ENCODE data around the gene SYNE4.

The SYNE4 gene

DNA sequence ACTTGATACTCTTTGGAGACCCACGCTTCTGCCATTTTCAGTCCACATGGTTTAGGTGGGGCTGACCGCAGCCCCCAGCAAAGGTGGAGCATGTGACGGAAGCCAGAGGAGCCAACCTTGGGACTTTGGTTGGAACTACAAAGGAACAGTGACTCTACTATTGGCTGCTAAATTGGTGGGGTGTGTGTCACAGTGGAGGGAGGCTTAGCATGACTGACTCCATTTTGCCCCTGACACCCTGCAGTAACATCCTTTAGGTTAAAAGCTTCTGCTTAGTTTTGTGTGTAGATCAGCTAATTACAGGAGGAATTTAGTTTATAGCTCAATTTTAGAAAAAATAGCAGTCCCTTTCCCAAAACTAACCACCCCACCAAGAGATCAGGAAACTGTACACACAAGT is 7.0 kb downstream of the SYNE4 start:
- H3K36me3 ChIP-seq (ENCODE audit: control insufficient read depth in 1 of 2, insufficient read depth in 2 of 2, low read length in 2 of 2), result peaks cover 10 to 20% of the 10 kb centered on the region in 2 experiments
- H2BK120ac ChIP-seq (ENCODE audit: insufficient read depth, low read length, poor library complexity), result no peak overlapping the region
- H2AFZ ChIP-seq (ENCODE audit: insufficient read depth, low read length, poor library complexity), result no peak overlapping the region
- no peaks in the 10 kb centered on the region for H3K27me3 ChIP-seq (ENCODE audit: insufficient read depth, low read length)
- no peak overlapping the region for H4K91ac ChIP-seq (ENCODE audit: low read depth, low read length)
- H3K79me2 ChIP-seq (ENCODE audit: control insufficient read depth, insufficient read depth, low read length, poor library complexity), result no peaks in the 10 kb centered on the region
- no peaks in the 10 kb centered on the region for H3K79me1 ChIP-seq (ENCODE audit: low read length)
- no peak overlapping the region for H3K14ac ChIP-seq (ENCODE audit: low read length)
- no peak overlapping the region for H3K4ac ChIP-seq (ENCODE audit: low read depth, low read length)
- no peak overlapping the region for H2BK5ac ChIP-seq (ENCODE audit: low read depth, low read length, poor library complexity)
- H3K4me3 ChIP-seq (ENCODE audit: low read depth, low read length), result no peak overlapping the region
- WGBS (ENCODE audit: extremely low coverage, insufficient coverage, insufficient read length), result no CpG with 5 or more reads among the region's 3 CpGs
- no peak for DNase-seq
- no peak overlapping the region for H4K8ac ChIP-seq (ENCODE audit: low read depth, low read length)
- no peak overlapping the region for H4K12ac ChIP-seq (ENCODE audit: low read depth, low read length)
- H3K27ac ChIP-seq (ENCODE audit: low read depth, low read length), result no peak overlapping the region
- no peak overlapping the region for H3K18ac ChIP-seq (ENCODE audit: low read length)
- H3K9me3 ChIP-seq (ENCODE audit: insufficient read depth, low read depth, low read length), result no peaks in the 10 kb centered on the region
- H2BK12ac ChIP-seq (ENCODE audit: low read length), result no peak overlapping the region
- no peak overlapping the region for H3K4me2 ChIP-seq (ENCODE audit: low read length)
- H2AK5ac ChIP-seq (ENCODE audit: low read length), result no peak overlapping the region
- no peak overlapping the region for H3K9ac ChIP-seq (ENCODE audit: low read length)
- H3K23ac ChIP-seq (ENCODE audit: low read length), result no peak overlapping the region
- no peaks in the 10 kb centered on the region for H3K4me1 ChIP-seq (ENCODE audit: control insufficient read depth in 1 of 2, insufficient read depth in 2 of 2, low read length in 2 of 2)

GRCh38 chr19:35996777-35997176 is 11.8 kb downstream of the SYNE4 start:
- Histone ChIP-seq H3K79me1 (ENCODE audit: low read length) (peaks cover 11% of the 10 kb centered on the region), H3K27me3 (ENCODE audit: insufficient read depth, low read length) (no peaks in the 10 kb centered on the region), H3K18ac (ENCODE audit: low read length) (no peak overlapping the region), H3K27ac (ENCODE audit: low read depth, low read length) (no peak overlapping the region), H3K14ac (ENCODE audit: low read length) (no peak overlapping the region), H3K9ac (ENCODE audit: low read length) (no peak overlapping the region), H3K79me2 (ENCODE audit: control insufficient read depth, insufficient read depth, low read length, poor library complexity) (peaks cover 8% of the 10 kb centered on the region), H4K91ac (ENCODE audit: low read depth, low read length) (no peak overlapping the region), H4K12ac (ENCODE audit: low read depth, low read length) (no peak overlapping the region), H2BK12ac (ENCODE audit: low read length) (no peak overlapping the region), H2BK120ac (ENCODE audit: insufficient read depth, low read length, poor library complexity) (no peak overlapping the region), H3K4me2 (ENCODE audit: low read length) (no peak overlapping the region), H4K8ac (ENCODE audit: low read depth, low read length) (no peak overlapping the region), H2BK5ac (ENCODE audit: low read depth, low read length, poor library complexity) (no peak overlapping the region), H3K9me3 (ENCODE audit: insufficient read depth, low read depth, low read length) (no peaks in the 10 kb centered on the region), H2AFZ (ENCODE audit: insufficient read depth, low read length, poor library complexity) (no peak overlapping the region), H3K36me3 (ENCODE audit: control insufficient read depth in 1 of 2, insufficient read depth in 2 of 2, low read length in 2 of 2) (peaks cover 12% of the 10 kb centered on the region in 2 experiments), H3K4me1 (ENCODE audit: control insufficient read depth in 1 of 2, insufficient read depth in 2 of 2, low read length in 2 of 2) (peaks cover 12% of the 10 kb centered on the region in 2 experiments), H3K4ac (ENCODE audit: low read depth, low read length) (no peak overlapping the region), H3K23ac (ENCODE audit: low read length) (no peak overlapping the region), H2AK5ac (ENCODE audit: low read length) (no peak overlapping the region), H3K4me3 (ENCODE audit: low read depth, low read length) (no peak overlapping the region)
- no CpG with 5 or more reads among the region's 8 CpGs for WGBS (ENCODE audit: extremely low coverage, insufficient coverage, insufficient read length)
- no peak for DNase-seq

DNA sequence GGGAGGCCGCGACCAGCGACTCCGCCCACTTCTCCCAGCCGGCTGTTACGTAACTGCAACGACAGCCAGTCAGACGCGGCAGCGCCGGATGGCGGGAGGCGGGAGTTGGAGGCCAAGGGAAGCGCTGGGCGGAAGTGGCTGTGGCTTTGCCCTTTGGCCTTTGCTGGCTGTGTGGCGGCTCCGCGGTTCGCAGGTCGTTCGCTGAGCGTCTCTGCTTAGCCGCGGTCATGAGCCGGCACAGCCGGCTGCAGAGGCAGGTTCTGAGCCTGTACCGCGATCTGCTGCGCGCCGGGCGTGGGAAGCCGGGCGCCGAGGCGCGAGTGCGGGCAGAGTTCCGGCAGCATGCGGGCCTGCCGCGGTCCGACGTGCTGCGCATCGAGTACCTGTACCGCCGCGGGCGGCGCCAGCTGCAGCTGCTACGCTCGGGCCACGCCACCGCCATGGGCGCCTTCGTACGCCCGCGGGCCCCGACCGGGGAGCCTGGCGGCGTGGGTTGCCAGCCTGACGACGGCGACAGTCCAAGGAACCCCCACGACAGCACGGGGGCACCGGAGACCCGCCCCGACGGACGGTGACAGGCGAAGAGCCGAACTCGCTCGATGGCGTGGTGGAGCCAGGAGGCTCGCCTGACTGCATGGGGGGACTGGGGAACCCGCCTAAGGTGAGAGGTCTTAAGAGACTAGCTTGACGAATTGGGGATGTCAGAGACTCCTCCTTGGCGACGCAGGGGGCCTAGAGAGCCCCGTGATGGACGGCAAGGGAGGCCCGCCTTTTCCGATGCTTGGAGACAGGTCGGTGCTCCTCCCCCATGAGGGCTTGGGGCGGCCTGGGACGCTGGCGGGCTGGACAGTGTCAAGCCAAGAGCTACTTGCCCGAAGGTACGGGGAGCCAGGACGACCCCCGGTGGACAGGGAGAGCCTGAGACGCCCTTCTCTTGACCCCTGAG is 13.3 kb downstream of the SYNE4 start, which contains the start of gene SDHAF1:
Gene SDHAF1 (plus strand): TSS at position 141 of the 946 bp plus-strand sequence. CDS start 87 bp downstream, at position 228.
- Histone ChIP-seq H3K18ac (ENCODE audit: low read length) (peak within 1 kb of the TSS; percentile 86), H3K4me1 (ENCODE audit: control insufficient read depth in 1 of 2, insufficient read depth in 2 of 2, low read length in 2 of 2) (peaks cover 12% of the 10 kb centered on the region in 2 experiments), H2AFZ (ENCODE audit: insufficient read depth, low read length, poor library complexity) (peak within 1 kb of the TSS; percentile 92), H3K79me1 (ENCODE audit: low read length) (peaks cover 11% of the 10 kb centered on the region), H3K4me3 (ENCODE audit: low read depth, low read length) (peak within 1 kb of the TSS; percentile 96), H2BK12ac (ENCODE audit: low read length) (no peak within 1 kb of the TSS), H4K8ac (ENCODE audit: low read depth, low read length) (peak within 1 kb of the TSS; percentile 99), H2BK5ac (ENCODE audit: low read depth, low read length, poor library complexity) (peak within 1 kb of the TSS; percentile 47), H3K79me2 (ENCODE audit: control insufficient read depth, insufficient read depth, low read length, poor library complexity) (peaks cover 8% of the 10 kb centered on the region), H2BK120ac (ENCODE audit: insufficient read depth, low read length, poor library complexity) (peak within 1 kb of the TSS; percentile 84), H3K36me3 (ENCODE audit: control insufficient read depth in 1 of 2, insufficient read depth in 2 of 2, low read length in 2 of 2) (peaks cover 3 to 7% of the 10 kb centered on the region in 2 experiments), H3K9me3 (ENCODE audit: insufficient read depth, low read depth, low read length) (no peaks in the 10 kb centered on the region), H3K27me3 (ENCODE audit: insufficient read depth, low read length) (no peaks in the 10 kb centered on the region), H2AK5ac (ENCODE audit: low read length) (peak within 1 kb of the TSS; percentile 38), H4K12ac (ENCODE audit: low read depth, low read length) (peak within 1 kb of the TSS; percentile 80), H3K27ac (ENCODE audit: low read depth, low read length) (peak within 1 kb of the TSS; percentile 78), H3K4me2 (ENCODE audit: low read length) (peak within 1 kb of the TSS; percentile 70), H4K91ac (ENCODE audit: low read depth, low read length) (peak within 1 kb of the TSS; percentile 92), H3K4ac (ENCODE audit: low read depth, low read length) (peak within 1 kb of the TSS; percentile 18), H3K23ac (ENCODE audit: low read length) (no peak within 1 kb of the TSS), H3K9ac (ENCODE audit: low read length) (peak within 1 kb of the TSS; percentile 86), H3K14ac (ENCODE audit: low read length) (peak within 1 kb of the TSS; percentile 88)
- no CpG with 5 or more reads among the region's 97 CpGs for WGBS (ENCODE audit: extremely low coverage, insufficient coverage, insufficient read length)
- DNase-seq, result peak; percentile 94

GRCh38 chr19:35993923-35994598 is 14.6 kb downstream of the SYNE4 start:
- H3K9me3 ChIP-seq (ENCODE audit: insufficient read depth, low read depth, low read length), result no peaks in the 10 kb centered on the region
- peaks cover 3 to 7% of the 10 kb centered on the region in 2 experiments for H3K36me3 ChIP-seq (ENCODE audit: control insufficient read depth in 1 of 2, insufficient read depth in 2 of 2, low read length in 2 of 2)
- peak overlapping the region; percentile 34 for H4K12ac ChIP-seq (ENCODE audit: low read depth, low read length)
- H3K79me1 ChIP-seq (ENCODE audit: low read length), result peaks cover 11% of the 10 kb centered on the region
- no peak overlapping the region for H3K23ac ChIP-seq (ENCODE audit: low read length)
- peak overlapping the region; percentile 44 for H4K8ac ChIP-seq (ENCODE audit: low read depth, low read length)
- H3K4me2 ChIP-seq (ENCODE audit: low read length), result no peak overlapping the region
- no peak overlapping the region for H4K91ac ChIP-seq (ENCODE audit: low read depth, low read length)
- H2AFZ ChIP-seq (ENCODE audit: insufficient read depth, low read length, poor library complexity), result no peak overlapping the region
- H3K79me2 ChIP-seq (ENCODE audit: control insufficient read depth, insufficient read depth, low read length, poor library complexity), result peaks cover 8% of the 10 kb centered on the region
- peaks cover 12% of the 10 kb centered on the region in 2 experiments for H3K4me1 ChIP-seq (ENCODE audit: control insufficient read depth in 1 of 2, insufficient read depth in 2 of 2, low read length in 2 of 2)
- no peak overlapping the region for H2BK5ac ChIP-seq (ENCODE audit: low read depth, low read length, poor library complexity)
- H3K9ac ChIP-seq (ENCODE audit: low read length), result no peak overlapping the region
- no peak overlapping the region for H3K27ac ChIP-seq (ENCODE audit: low read depth, low read length)
- no peak overlapping the region for H2BK120ac ChIP-seq (ENCODE audit: insufficient read depth, low read length, poor library complexity)
- no peaks in the 10 kb centered on the region for H3K27me3 ChIP-seq (ENCODE audit: insufficient read depth, low read length)
- no peak overlapping the region for H3K4ac ChIP-seq (ENCODE audit: low read depth, low read length)
- no peak for DNase-seq
- WGBS (ENCODE audit: extremely low coverage, insufficient coverage, insufficient read length), result no CpG with 5 or more reads among the region's 49 CpGs
- H2BK12ac ChIP-seq (ENCODE audit: low read length), result no peak overlapping the region
- H3K18ac ChIP-seq (ENCODE audit: low read length), result no peak overlapping the region
- no peak overlapping the region for H3K14ac ChIP-seq (ENCODE audit: low read length)
- H2AK5ac ChIP-seq (ENCODE audit: low read length), result no peak overlapping the region
- no peak overlapping the region for H3K4me3 ChIP-seq (ENCODE audit: low read depth, low read length)

Measured in trophoblast cell (in vitro differentiated cells and primary cell).